GM12864 (cell line): Measurements from ENCODE around the gene TMEM221.

ENCODE experiments used
- DNase-seq: peaks from one replicate; pipeline ENCODE4 v3.0.0-alpha.2; 2011; ENCODE audit warnings: low read depth
- H3K4me3 ChIP-seq: 2 replicates; pipeline ENCODE4 v1.5.1; 2011; ENCODE audit warnings: mild to moderate bottlenecking, low read depth, low read length, control low read depth
- TF ChIP-seq, protein P1 (sequence below): IDR thresholded peaks from 2 replicates; pipeline ENCODE4 v1.5.1; 2011; ENCODE audit warnings: low read depth, mild to moderate bottlenecking, moderate library complexity, low read length, control low read depth, inconsistent platforms; ENCODE audit errors: missing control alignments

The TMEM221 gene

DNA sequence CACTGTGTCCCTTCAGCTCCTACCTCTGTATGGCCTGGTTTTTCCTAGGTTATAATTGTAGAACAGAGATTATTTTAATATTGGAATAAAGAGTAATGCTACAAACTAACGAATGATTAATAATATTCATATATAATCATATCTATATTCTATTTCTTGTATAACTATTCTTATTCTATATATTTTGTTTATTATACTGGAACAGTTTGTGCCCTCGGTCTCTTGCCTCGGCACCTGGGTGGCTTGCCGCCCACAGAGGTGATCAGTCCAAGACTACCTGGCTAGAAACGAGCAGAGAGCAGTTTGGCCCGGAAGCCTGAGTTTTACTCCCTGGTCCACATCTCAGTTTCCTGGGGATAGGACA, 18.0 kb upstream of the TMEM221 start:
- TF ChIP-seq, protein P1, sequence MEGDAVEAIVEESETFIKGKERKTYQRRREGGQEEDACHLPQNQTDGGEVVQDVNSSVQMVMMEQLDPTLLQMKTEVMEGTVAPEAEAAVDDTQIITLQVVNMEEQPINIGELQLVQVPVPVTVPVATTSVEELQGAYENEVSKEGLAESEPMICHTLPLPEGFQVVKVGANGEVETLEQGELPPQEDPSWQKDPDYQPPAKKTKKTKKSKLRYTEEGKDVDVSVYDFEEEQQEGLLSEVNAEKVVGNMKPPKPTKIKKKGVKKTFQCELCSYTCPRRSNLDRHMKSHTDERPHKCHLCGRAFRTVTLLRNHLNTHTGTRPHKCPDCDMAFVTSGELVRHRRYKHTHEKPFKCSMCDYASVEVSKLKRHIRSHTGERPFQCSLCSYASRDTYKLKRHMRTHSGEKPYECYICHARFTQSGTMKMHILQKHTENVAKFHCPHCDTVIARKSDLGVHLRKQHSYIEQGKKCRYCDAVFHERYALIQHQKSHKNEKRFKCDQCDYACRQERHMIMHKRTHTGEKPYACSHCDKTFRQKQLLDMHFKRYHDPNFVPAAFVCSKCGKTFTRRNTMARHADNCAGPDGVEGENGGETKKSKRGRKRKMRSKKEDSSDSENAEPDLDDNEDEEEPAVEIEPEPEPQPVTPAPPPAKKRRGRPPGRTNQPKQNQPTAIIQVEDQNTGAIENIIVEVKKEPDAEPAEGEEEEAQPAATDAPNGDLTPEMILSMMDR: no peak
- H3K4me3 ChIP-seq: no peak overlapping the region
- no peak for DNase-seq

DNA sequence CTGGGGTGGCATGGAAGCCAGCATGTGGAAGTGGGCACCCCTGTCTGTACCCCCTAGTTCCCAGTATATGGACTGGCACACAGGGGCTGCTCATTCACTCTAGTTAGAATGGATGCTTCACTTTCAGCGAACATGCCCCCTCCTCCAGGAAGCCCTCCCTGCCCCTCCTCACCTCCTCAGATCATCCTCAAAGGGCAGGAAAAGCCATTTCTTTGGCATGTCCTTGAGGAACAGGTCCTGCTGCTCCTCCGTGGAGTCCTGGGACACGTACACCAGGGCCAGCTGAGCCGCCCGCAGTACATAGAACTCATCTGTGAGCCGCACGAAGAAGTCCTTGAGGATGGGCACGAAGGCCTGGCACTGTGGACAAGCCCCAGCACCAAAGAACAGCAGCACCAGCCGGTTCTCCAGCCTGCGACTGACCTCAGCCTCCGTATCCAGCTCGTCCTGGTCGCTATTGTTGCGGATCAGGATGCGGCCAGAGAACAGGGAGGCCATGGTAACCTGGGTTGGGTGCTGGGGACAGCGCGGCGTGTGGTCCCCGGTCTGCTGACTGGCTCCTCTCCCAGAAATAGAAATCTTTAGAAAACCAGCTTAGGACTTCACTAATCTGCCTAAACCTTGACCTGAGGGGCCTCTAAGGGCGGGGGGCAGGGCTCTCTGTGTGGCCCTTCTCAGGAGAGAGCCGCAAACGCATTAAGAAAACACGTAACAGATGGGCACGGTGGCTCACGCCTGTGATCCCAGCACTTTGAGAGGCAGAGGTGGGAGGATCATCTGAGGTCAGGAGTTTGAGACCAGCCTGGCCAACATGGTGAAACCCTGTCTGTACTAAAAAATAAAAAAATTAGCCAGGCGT, 12.1 kb upstream of the TMEM221 start, which contains the start of gene NXNL1:
Gene NXNL1, minus strand, starts transcription at position 555 of the 859 bp plus-strand sequence. Its CDS starts 57 bp downstream, at position 498.
- TF ChIP-seq, protein P1: no peak
- no peak for DNase-seq
- H3K4me3 ChIP-seq: no peak within 1 kb of the TSS

DNA sequence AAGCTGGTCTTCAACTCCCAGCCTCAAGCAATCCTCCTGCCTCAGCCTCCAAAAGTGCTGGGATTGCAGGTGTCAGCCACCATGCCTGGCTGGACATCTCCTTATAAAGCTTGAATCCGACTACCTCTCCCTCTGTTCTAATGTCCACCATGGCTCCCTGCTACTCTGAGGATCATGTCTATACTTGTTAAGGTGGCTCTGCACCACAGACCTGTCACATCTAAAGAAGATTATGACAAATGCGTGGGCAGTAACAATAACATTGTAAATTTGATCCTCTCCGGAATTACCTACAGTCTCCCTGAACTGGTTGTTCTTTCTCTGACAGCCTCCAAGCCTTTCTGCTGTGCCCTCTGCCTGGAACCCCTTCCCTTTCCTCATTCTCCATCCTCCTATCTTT, 10.5 kb upstream of the TMEM221 start:
- H3K4me3 ChIP-seq: no peak overlapping the region
- DNase-seq: no peak
- TF ChIP-seq, protein P1: no peak

DNA sequence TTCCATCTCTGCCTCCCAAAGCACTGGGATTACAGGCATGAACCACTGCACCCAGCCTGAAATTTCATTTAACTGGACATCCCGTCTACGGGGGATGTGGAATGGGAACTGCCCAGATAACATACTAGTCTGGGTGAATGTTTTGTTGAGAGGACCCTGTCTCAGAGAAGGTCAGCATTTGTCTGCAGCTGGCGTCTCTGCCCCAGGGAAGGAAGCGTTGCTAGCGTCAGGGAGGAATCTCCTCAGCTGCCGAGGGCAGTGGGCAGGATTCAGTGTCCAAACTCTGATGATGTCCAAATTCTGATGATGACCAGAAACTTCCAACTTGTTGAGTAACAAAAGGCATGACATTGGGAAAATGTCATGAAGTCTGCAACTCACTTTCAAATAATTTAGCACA, 9.1 kb upstream of the TMEM221 start:
- no peak overlapping the region for H3K4me3 ChIP-seq
- TF ChIP-seq, protein P1: no peak
- no peak for DNase-seq

DNA sequence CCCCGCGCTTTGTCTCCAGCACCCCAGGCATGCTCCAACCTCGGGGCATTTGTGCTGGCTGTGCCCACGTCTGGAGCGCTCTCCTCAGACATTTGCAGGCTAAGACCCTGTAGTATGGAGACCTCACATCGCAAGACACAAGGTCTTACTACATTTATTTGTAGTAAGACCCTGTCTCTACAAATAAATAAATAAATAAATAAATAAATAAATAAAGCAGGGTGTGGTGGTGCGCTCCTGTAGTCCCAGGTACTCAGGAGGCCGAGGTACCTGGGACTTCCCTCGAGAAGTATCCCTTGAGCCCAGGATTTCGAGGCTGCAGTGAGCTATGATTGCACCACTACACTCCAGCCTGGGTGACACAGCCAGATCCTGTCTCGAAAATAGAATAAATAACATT, 7.7 kb upstream of the TMEM221 start:
- H3K4me3 ChIP-seq: no peak overlapping the region
- TF ChIP-seq, protein P1: no peak
- DNase-seq: no peak

DNA sequence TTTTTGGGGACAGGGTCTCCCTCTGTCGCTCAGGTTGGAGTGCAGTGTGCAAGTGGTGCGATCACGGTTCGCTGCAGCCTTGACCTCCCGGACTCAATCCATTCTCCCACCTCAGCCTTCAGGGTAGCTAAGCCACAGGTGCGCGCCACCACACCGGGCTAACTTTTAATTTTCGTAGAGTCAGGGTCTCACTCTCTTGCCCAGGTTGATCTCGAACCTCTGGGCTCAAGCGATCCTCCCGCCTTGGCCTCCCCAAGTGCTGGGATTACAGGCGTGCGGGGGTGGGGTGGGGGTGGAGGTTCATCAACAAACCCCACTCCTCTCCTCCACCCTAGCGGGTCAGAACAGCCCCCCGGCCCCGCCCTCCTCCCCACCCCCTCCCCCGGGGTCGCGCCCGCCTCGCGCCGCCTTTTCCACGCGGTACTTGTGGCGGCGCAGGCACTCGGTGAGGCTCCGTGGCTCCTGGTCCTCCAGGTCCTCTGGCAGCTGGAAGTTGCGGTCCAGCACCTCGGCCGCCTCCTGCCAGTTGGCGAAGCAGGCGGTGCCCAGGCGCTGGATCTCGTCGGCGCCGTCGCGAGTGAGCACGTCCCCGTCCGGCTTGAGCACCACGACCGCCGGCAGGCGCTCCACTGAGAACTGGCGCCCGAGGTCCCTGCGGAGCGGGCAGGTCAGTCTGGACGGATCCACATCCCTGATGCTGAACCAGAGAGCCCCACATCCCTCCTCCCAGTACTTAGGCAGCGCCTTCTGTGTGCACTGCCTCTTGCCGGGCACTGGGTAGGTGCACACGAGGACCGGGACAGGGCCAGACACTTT, 7.0 kb upstream of the TMEM221 start:
- TF ChIP-seq, protein P1: no peak
- DNase-seq: no peak
- H3K4me3 ChIP-seq: no peak overlapping the region
